ENCODE measurements around the gene RPS8.
"Not testable (repeated sequence)": the region's sequence is repeated elsewhere in the genome, so short reads cannot be mapped to it uniquely, and the experiment has no call there.

- not testable (repeated sequence) for TF ChIP-seq POLR2AphosphoS5, POLR2A, CTCF (IDR thresholded peaks at IDR 0.05)
These were observed 49.1 kb downstream of the RPS8 start for GRCh38 chr1:44824392-44824791.
